Panc1 (cell line): ENCODE measurements around the gene KLHL41.

Source experiments
- CTCF ChIP-seq: fragments of 450-650 bp; IDR thresholded peaks from 2 replicates; pipeline ENCODE4 v1.5.1; 2017; ENCODE audit warnings: mild to moderate bottlenecking
- POLR2AphosphoS5 ChIP-seq: IDR thresholded peaks from 2 replicates; pipeline ENCODE4 v1.6.1; 2012; ENCODE audit warnings: mild to moderate bottlenecking, low read depth, low read length, moderate library complexity
- REST ChIP-seq, 2 experiments: IDR thresholded peaks; 2 replicates each; pipeline ENCODE4 v1.6.1; 2011 to 2012; ENCODE audit warnings: low read depth in 2 of 2, control low read depth in 1 of 2, low read length in 1 of 2, mild to moderate bottlenecking in 1 of 2, moderate library complexity in 1 of 2; ENCODE audit not compliant: insufficient read depth in 1 of 2
- TCF7L2 ChIP-seq: IDR thresholded peaks from 2 replicates; pipeline ENCODE4 v1.6.1; 2011; ENCODE audit warnings: mild to moderate bottlenecking, low read depth, low read length, inconsistent platforms

- no peak for TF ChIP-seq POLR2AphosphoS5
- TF ChIP-seq CTCF, result no peak
- TF ChIP-seq TCF7L2, result no peak
- TF ChIP-seq REST (IDR thresholded peaks at IDR 0.05; ENCODE audit: insufficient read depth in 1 of 2, low read depth in 2 of 2, low read length in 1 of 2), result no peak
Measured at GRCh38 chr2:169478339-169478738, 31.2 kb upstream of the KLHL41 start.
